Neural progenitor cell (in vitro differentiated cells): ENCODE data around the gene ARPP21. TPM values are rescaled to one million over a fixed set of nuclear protein-coding genes. Genes with fewer than 3 reads are reported as not detected.

Source experiments
- DNase-seq: peaks from one replicate; pipeline ENCODE4 v3.0.0-alpha.2; 2016; ENCODE audit warnings: low spot score
- H2AFZ ChIP-seq: fragments of 200-600 bp; sonication (generic); replicated peaks from 2 replicates; pipeline ENCODE4 v1.6.1; 2016; ENCODE audit warnings: antibody characterized with exemption
- H3F3A ChIP-seq: fragments of 200-600 bp; sonication (generic); 2 replicates; pipeline ENCODE4 v1.6.1; 2016; ENCODE audit warnings: antibody characterized with exemption, low read depth
- H3K27ac ChIP-seq: fragments of 200-600 bp; sonication (generic); 2 replicates; pipeline ENCODE4 v1.5.1; 2016; ENCODE audit warnings: mild to moderate bottlenecking
- H3K27me3 ChIP-seq: fragments of 200-600 bp; sonication (generic); 2 replicates; pipeline ENCODE4 v1.6.1; 2016; ENCODE audit warnings: mild to moderate bottlenecking, moderate library complexity
- H3K36me3 ChIP-seq: fragments of 200-600 bp; sonication (generic); 2 replicates; pipeline ENCODE4 v1.5.1; 2016
- H3K4me1 ChIP-seq: fragments of 200-600 bp; sonication (generic); 2 replicates; pipeline ENCODE4 v1.6.1; 2016; ENCODE audit warnings: mixed run types
- H3K4me2 ChIP-seq: fragments of 200-600 bp; sonication (generic); 2 replicates; pipeline ENCODE4 v1.6.1; 2016
- H3K4me3 ChIP-seq: fragments of 200-600 bp; sonication (generic); 2 replicates; pipeline ENCODE4 v1.5.1; 2016
- H3K79me2 ChIP-seq: fragments of 200-600 bp; sonication (generic); 2 replicates; pipeline ENCODE4 v1.6.1; 2016; ENCODE audit warnings: low read depth
- H3K9ac ChIP-seq: fragments of 200-600 bp; sonication (generic); 2 replicates; pipeline ENCODE4 v1.6.1; 2016
- H3K9me3 ChIP-seq: fragments of 200-600 bp; sonication (generic); 2 replicates; pipeline ENCODE4 v1.5.1; 2016; ENCODE audit warnings: low read depth
- H4K20me1 ChIP-seq: fragments of 200-600 bp; sonication (generic); 2 replicates; pipeline ENCODE4 v1.6.1; 2016; ENCODE audit warnings: low read depth
- H3K27ac Mint-ChIP-seq: 3 replicates; pipeline ENCODE4 v1.8.0; 2021; ENCODE audit warnings: mixed read lengths
- H3K27me3 Mint-ChIP-seq: 2 replicates; pipeline ENCODE4 v1.8.0; 2022; ENCODE audit warnings: low read depth, mild to moderate bottlenecking, inconsistent platforms, moderate library complexity, mixed read lengths; ENCODE audit not compliant: insufficient read depth
- H3K36me3 Mint-ChIP-seq: 3 replicates; pipeline ENCODE4 v1.8.0; 2021; ENCODE audit warnings: mixed read lengths
- H3K4me1 Mint-ChIP-seq: 3 replicates; pipeline ENCODE4 v1.8.0; 2021; ENCODE audit warnings: mixed read lengths
- H3K4me3 Mint-ChIP-seq: 3 replicates; pipeline ENCODE4 v1.8.0; 2021; ENCODE audit warnings: mild to moderate bottlenecking, moderate library complexity, mixed read lengths
- H3K9me3 Mint-ChIP-seq: 3 replicates; pipeline ENCODE4 v1.8.0; 2020; ENCODE audit warnings: mixed read lengths
- EZH2 ChIP-seq: fragments of 200-600 bp; sonication (generic); IDR thresholded peaks from 2 replicates; pipeline ENCODE4 v1.6.1; 2017; ENCODE audit warnings: antibody characterized with exemption, mild to moderate bottlenecking, moderate library complexity
- EZH2phosphoT487 ChIP-seq: fragments of 200-600 bp; sonication (generic); IDR thresholded peaks from 2 replicates; pipeline ENCODE4 v1.6.1; 2017; ENCODE audit warnings: antibody characterized with exemption
- total RNA-seq: library from RNA; depleted of rRNA; stranded (reverse); fragments of >200 nt; gene quantifications from 2 replicates; pipeline ENCODE4 v1.2.3, GENCODE V29; 2015; ENCODE audit warnings: low replicate concordance
- TF ChIP-seq, protein P1 (sequence below): fragments of 200-600 bp; sonication (generic); IDR thresholded peaks from 2 replicates; pipeline ENCODE4 v1.5.1; 2017; ENCODE audit warnings: antibody characterized with exemption, mild to moderate bottlenecking

Gene ARPP21
- total RNA-seq, 1 donor from 2014 or later = not detected

DNA sequence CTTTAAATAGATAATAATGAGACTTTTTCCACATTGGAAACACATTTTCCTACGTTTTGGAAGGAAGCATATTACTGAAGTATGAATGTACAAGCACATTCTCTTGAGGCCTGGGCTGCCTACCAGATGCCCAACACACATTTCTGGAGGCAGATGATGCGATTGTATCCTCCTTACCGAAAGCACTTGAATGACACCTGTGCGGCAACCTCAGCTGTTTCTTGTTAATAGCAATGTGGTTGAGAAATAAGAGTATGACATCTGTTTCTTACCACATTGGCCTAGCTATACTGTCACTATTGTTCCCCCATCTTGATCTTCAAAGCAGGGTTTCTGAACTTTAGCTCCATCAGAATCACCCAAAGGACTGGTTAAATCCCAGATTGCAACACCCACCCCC lies 84.8 kb downstream of the ARPP21 start:
- H3K4me1 ChIP-seq = no peaks in the 10 kb centered on the region
- TF ChIP-seq EZH2 (no peak), EZH2phosphoT487 (no peak)
- TF ChIP-seq, protein P1, sequence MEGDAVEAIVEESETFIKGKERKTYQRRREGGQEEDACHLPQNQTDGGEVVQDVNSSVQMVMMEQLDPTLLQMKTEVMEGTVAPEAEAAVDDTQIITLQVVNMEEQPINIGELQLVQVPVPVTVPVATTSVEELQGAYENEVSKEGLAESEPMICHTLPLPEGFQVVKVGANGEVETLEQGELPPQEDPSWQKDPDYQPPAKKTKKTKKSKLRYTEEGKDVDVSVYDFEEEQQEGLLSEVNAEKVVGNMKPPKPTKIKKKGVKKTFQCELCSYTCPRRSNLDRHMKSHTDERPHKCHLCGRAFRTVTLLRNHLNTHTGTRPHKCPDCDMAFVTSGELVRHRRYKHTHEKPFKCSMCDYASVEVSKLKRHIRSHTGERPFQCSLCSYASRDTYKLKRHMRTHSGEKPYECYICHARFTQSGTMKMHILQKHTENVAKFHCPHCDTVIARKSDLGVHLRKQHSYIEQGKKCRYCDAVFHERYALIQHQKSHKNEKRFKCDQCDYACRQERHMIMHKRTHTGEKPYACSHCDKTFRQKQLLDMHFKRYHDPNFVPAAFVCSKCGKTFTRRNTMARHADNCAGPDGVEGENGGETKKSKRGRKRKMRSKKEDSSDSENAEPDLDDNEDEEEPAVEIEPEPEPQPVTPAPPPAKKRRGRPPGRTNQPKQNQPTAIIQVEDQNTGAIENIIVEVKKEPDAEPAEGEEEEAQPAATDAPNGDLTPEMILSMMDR = no peak
- no peak for DNase-seq
- peaks cover 36% of the 10 kb centered on the region for H3K27me3 ChIP-seq
- Mint-ChIP-seq H3K9me3 (no peaks in the 10 kb centered on the region), H3K4me3 (no peak overlapping the region), H3K27me3 (peaks cover 3% of the 10 kb centered on the region), H3K4me1 (no peaks in the 10 kb centered on the region), H3K36me3 (no peaks in the 10 kb centered on the region), H3K27ac (no peak overlapping the region)
- H3K27ac ChIP-seq = no peak overlapping the region
- H3F3A ChIP-seq = no peaks in the 10 kb centered on the region
- H3K36me3 ChIP-seq = no peaks in the 10 kb centered on the region
- no peak overlapping the region for H3K4me2 ChIP-seq
- H2AFZ ChIP-seq = no peak overlapping the region
- no peak overlapping the region for H3K9ac ChIP-seq
- H3K9me3 ChIP-seq = no peaks in the 10 kb centered on the region
- H3K79me2 ChIP-seq = no peaks in the 10 kb centered on the region
- no peaks in the 10 kb centered on the region for H4K20me1 ChIP-seq
- H3K4me3 ChIP-seq = no peak overlapping the region

DNA sequence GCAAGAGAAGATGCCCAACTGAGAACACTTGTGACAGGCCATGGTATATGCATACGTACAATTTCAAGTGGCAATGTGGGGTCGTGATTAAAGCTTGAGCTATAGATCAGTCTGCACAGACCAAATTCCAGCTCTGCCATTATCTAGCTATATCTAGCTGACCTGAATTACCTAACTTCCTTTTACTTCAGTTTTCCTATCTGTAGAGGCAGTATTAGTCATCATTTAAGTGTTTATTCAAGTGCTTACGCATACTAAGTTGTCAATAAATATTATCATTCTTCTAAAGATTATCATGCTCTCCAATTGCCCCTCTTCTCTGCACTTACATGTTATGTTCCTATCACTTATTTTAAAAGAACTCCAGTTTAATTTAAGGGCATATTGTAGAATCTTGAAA lies 87.9 kb downstream of the ARPP21 start:
- no peak for DNase-seq
- Histone ChIP-seq H3K4me3 (no peak overlapping the region), H3K9ac (no peak overlapping the region), H3K27me3 (peaks cover 14% of the 10 kb centered on the region), H3K9me3 (no peaks in the 10 kb centered on the region), H3F3A (no peaks in the 10 kb centered on the region), H3K4me2 (no peak overlapping the region), H4K20me1 (no peaks in the 10 kb centered on the region), H3K36me3 (no peaks in the 10 kb centered on the region), H3K4me1 (no peaks in the 10 kb centered on the region), H2AFZ (no peak overlapping the region), H3K27ac (no peak overlapping the region), H3K79me2 (no peaks in the 10 kb centered on the region)
- Mint-ChIP-seq H3K4me3 (no peak overlapping the region), H3K27ac (no peak overlapping the region), H3K27me3 (peaks cover 3% of the 10 kb centered on the region), H3K36me3 (no peaks in the 10 kb centered on the region), H3K9me3 (no peaks in the 10 kb centered on the region), H3K4me1 (no peaks in the 10 kb centered on the region)
- no peak for TF ChIP-seq EZH2phosphoT487
- TF ChIP-seq EZH2 = no peak
- TF ChIP-seq, protein P1 = no peak

DNA sequence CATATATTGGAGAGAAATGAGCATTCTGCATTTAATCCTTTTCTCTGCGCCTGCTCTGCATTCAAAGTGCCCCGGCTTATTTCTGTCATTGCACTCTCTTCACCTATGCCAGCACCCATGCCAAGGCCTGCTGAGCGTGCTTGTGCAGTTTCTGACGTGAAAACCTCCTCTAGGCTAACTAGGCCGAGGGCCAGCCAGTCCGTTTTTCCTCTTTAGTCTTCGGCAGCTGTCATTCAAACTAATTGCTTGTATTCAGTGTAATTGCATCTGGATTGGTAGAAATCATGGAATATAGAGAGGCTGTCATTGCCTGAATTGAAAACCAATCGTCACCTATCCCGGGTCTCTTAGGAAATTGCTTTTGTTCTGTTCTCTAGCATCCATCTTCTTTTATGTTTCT lies 94.0 kb downstream of the ARPP21 start:
- Histone ChIP-seq H4K20me1 (no peaks in the 10 kb centered on the region), H3K27me3 (peaks cover 3% of the 10 kb centered on the region), H3K9ac (no peak overlapping the region), H3F3A (no peaks in the 10 kb centered on the region), H3K27ac (no peak overlapping the region), H3K79me2 (no peaks in the 10 kb centered on the region), H3K9me3 (no peaks in the 10 kb centered on the region), H3K4me2 (no peak overlapping the region), H2AFZ (no peak overlapping the region), H3K4me3 (no peak overlapping the region), H3K4me1 (no peaks in the 10 kb centered on the region), H3K36me3 (no peaks in the 10 kb centered on the region)
- Mint-ChIP-seq H3K27me3 (peaks cover 2% of the 10 kb centered on the region), H3K9me3 (no peaks in the 10 kb centered on the region), H3K36me3 (no peaks in the 10 kb centered on the region), H3K27ac (no peak overlapping the region), H3K4me1 (peaks cover 8% of the 10 kb centered on the region), H3K4me3 (no peak overlapping the region)
- DNase-seq = no peak
- TF ChIP-seq EZH2 = no peak

DNA sequence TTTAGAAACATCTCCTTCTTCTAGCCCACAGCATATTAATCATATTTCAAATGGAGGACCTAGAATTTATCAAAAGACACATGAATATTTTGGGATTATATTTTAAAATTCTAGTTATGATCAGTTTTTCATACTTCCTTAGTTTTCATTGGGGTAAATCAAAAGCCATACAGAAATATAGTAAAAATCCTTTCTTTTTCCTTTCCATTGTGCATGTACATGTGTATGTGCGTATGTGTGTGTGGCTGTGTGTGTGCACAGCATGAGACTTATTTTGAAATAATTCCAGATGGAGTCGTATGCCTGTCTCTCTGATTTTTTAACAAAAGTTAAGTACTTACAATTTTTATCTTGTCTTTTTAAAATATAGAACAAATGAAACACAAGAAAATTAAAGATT lies 94.5 kb downstream of the ARPP21 start:
- H3K27me3 Mint-ChIP-seq = peaks cover 2% of the 10 kb centered on the region
- Histone ChIP-seq H3K4me2 (no peak overlapping the region), H3K9me3 (no peaks in the 10 kb centered on the region), H3K27ac (no peak overlapping the region), H3K79me2 (no peaks in the 10 kb centered on the region), H3K4me3 (no peak overlapping the region), H3K36me3 (no peaks in the 10 kb centered on the region), H3K9ac (no peak overlapping the region), H4K20me1 (no peaks in the 10 kb centered on the region), H3K27me3 (peaks cover 3% of the 10 kb centered on the region), H3K4me1 (no peaks in the 10 kb centered on the region), H3F3A (no peaks in the 10 kb centered on the region), H2AFZ (no peak overlapping the region)
- H3K4me1 Mint-ChIP-seq = peaks cover 14% of the 10 kb centered on the region
- H3K9me3 Mint-ChIP-seq = no peaks in the 10 kb centered on the region
- H3K27ac Mint-ChIP-seq = no peak overlapping the region
- DNase-seq = no peak
- TF ChIP-seq EZH2 (no peak), EZH2phosphoT487 (no peak)
- TF ChIP-seq, protein P1 = no peak
- H3K36me3 Mint-ChIP-seq = no peaks in the 10 kb centered on the region
- H3K4me3 Mint-ChIP-seq = no peak overlapping the region
